HUES48 (cell line): Measurements from ENCODE around the gene CGB1.

ENCODE experiments used
- H3K27ac ChIP-seq: one replicate; pipeline ENCODE4 v1.7.0; 2013; ENCODE audit warnings: low read depth, low read length, inconsistent platforms
- H3K27me3 ChIP-seq: 2 replicates; pipeline ENCODE4 v1.6.1; 2013; ENCODE audit warnings: mild to moderate bottlenecking, low read length; ENCODE audit not compliant: control insufficient read depth, insufficient read depth
- H3K36me3 ChIP-seq: 2 replicates; pipeline ENCODE4 v1.6.1; 2013; ENCODE audit warnings: low read length; ENCODE audit not compliant: control insufficient read depth, insufficient read depth
- H3K4me1 ChIP-seq: 2 replicates; pipeline ENCODE4 v1.6.1; 2013; ENCODE audit warnings: mild to moderate bottlenecking, low read length; ENCODE audit not compliant: control insufficient read depth, insufficient read depth
- H3K4me3 ChIP-seq: 2 replicates; pipeline ENCODE4 v1.5.1; 2013; ENCODE audit warnings: mild to moderate bottlenecking, low read depth, low read length
- H3K9ac ChIP-seq: 2 replicates; pipeline ENCODE4 v1.6.1; 2013; ENCODE audit warnings: mild to moderate bottlenecking, low read depth, low read length, moderate library complexity
- H3K9me3 ChIP-seq: 2 replicates; pipeline ENCODE4 v1.6.1; 2013; ENCODE audit warnings: low read length; ENCODE audit not compliant: control insufficient read depth, insufficient read depth

Gene CGB1

GRCh38 chr19:49070416-49070815, 33.7 kb upstream of the CGB1 start:
- Histone ChIP-seq H3K27ac (no peak overlapping the region), H3K4me3 (no peak overlapping the region), H3K4me1 (peaks cover 9% of the 10 kb centered on the region), H3K36me3 (no peaks in the 10 kb centered on the region), H3K9ac (no peak overlapping the region), H3K27me3 (peaks cover 84% of the 10 kb centered on the region), H3K9me3 (no peaks in the 10 kb centered on the region)

GRCh38 chr19:49069026-49069425, 32.3 kb upstream of the CGB1 start:
- no peak overlapping the region for H3K4me3 ChIP-seq
- H3K27ac ChIP-seq: no peak overlapping the region
- no peak overlapping the region for H3K9ac ChIP-seq
- no peaks in the 10 kb centered on the region for H3K36me3 ChIP-seq
- peaks cover 15% of the 10 kb centered on the region for H3K4me1 ChIP-seq
- no peaks in the 10 kb centered on the region for H3K9me3 ChIP-seq
- H3K27me3 ChIP-seq: peaks cover 84% of the 10 kb centered on the region

- H3K27me3 ChIP-seq: peaks cover 69% of the 10 kb centered on the region
Observed at GRCh38 chr19:49067554-49067953, 30.9 kb upstream of the CGB1 start.

GRCh38 chr19:49065905-49066512, 29.3 kb upstream of the CGB1 start:
- Histone ChIP-seq H3K27me3 (peaks cover 55% of the 10 kb centered on the region), H3K36me3 (no peaks in the 10 kb centered on the region), H3K4me1 (peaks cover 22% of the 10 kb centered on the region), H3K9me3 (no peaks in the 10 kb centered on the region), H3K9ac (no peak overlapping the region), H3K4me3 (no peak overlapping the region), H3K27ac (no peak overlapping the region)

More at GRCh38 chr19:49067554-49067953, 30.9 kb upstream of the CGB1 start:
- Histone ChIP-seq H3K36me3 (no peaks in the 10 kb centered on the region), H3K4me3 (no peak overlapping the region), H3K27ac (no peak overlapping the region), H3K9me3 (no peaks in the 10 kb centered on the region), H3K9ac (no peak overlapping the region), H3K4me1 (peaks cover 22% of the 10 kb centered on the region)

GRCh38 chr19:49064768-49065611, 28.3 kb upstream of the CGB1 start, which contains the start of gene NTF4:
NTF4 (minus strand) TSS chr19:49064818; CDS start chr19:49061997, 2,821 bp downstream.
- H3K9ac ChIP-seq: no peak within 1 kb of the TSS
- H3K4me3 ChIP-seq: peak within 1 kb of the TSS; percentile 47
- H3K27me3 ChIP-seq: peaks cover 45% of the 10 kb centered on the region
- no peaks in the 10 kb centered on the region for H3K9me3 ChIP-seq
- H3K27ac ChIP-seq: peak within 1 kb of the TSS; percentile 35
- no peaks in the 10 kb centered on the region for H3K36me3 ChIP-seq
- peaks cover 22% of the 10 kb centered on the region for H3K4me1 ChIP-seq

- no peak overlapping the region for H3K27ac ChIP-seq
- no peaks in the 10 kb centered on the region for H3K9me3 ChIP-seq
- no peaks in the 10 kb centered on the region for H3K36me3 ChIP-seq
- H3K27me3 ChIP-seq: peaks cover 42% of the 10 kb centered on the region
- H3K4me1 ChIP-seq: peaks cover 22% of the 10 kb centered on the region
- H3K4me3 ChIP-seq: peak overlapping the region; percentile 47; the same call in 1 of the 2 replicates
- H3K9ac ChIP-seq: no peak overlapping the region
Observed at GRCh38 chr19:49064029-49064629, 27.4 kb upstream of the CGB1 start.

GRCh38 chr19:49061445-49061844, 24.8 kb upstream of the CGB1 start:
- Histone ChIP-seq H3K27me3 (peaks cover 45% of the 10 kb centered on the region), H3K27ac (no peak overlapping the region), H3K36me3 (no peaks in the 10 kb centered on the region), H3K9me3 (no peaks in the 10 kb centered on the region), H3K9ac (no peak overlapping the region), H3K4me1 (peaks cover 35% of the 10 kb centered on the region), H3K4me3 (no peak overlapping the region)

GRCh38 chr19:49061000-49061399, 24.3 kb upstream of the CGB1 start:
- H3K36me3 ChIP-seq: no peaks in the 10 kb centered on the region
- no peak overlapping the region for H3K27ac ChIP-seq
- no peak overlapping the region for H3K9ac ChIP-seq
- no peak overlapping the region for H3K4me3 ChIP-seq
- H3K9me3 ChIP-seq: no peaks in the 10 kb centered on the region
- peaks cover 45% of the 10 kb centered on the region for H3K27me3 ChIP-seq
- peaks cover 31% of the 10 kb centered on the region for H3K4me1 ChIP-seq

- Histone ChIP-seq H3K4me1 (peaks cover 20% of the 10 kb centered on the region), H3K36me3 (no peaks in the 10 kb centered on the region), H3K4me3 (no peak overlapping the region), H3K9ac (no peak overlapping the region), H3K9me3 (no peaks in the 10 kb centered on the region), H3K27ac (no peak overlapping the region), H3K27me3 (peaks cover 47% of the 10 kb centered on the region)
Observed at GRCh38 chr19:49059053-49059452, 22.4 kb upstream of the CGB1 start.

GRCh38 chr19:49058562-49058961, 21.9 kb upstream of the CGB1 start:
- H3K4me3 ChIP-seq: no peak overlapping the region
- no peaks in the 10 kb centered on the region for H3K36me3 ChIP-seq
- H3K9me3 ChIP-seq: no peaks in the 10 kb centered on the region
- peaks cover 47% of the 10 kb centered on the region for H3K27me3 ChIP-seq
- H3K9ac ChIP-seq: no peak overlapping the region
- H3K4me1 ChIP-seq: peaks cover 15% of the 10 kb centered on the region
- H3K27ac ChIP-seq: no peak overlapping the region
